T-helper 1 cell treated with Interleukin-12 subunit alpha and Interleukin-12 subunit beta and Interleukin-4 antibody, amounts not matched to agents 30 μg/mL and 1 μg/mL, for 36 hours (primary cell): ENCODE results near the gene TUBGCP6.

Experiments
- H3K27ac Mint-ChIP-seq: one replicate; pipeline ENCODE4 v1.8.0; 2021; ENCODE audit warnings: mild to moderate bottlenecking, mixed read lengths
- H3K27me3 Mint-ChIP-seq: one replicate; pipeline ENCODE4 v1.8.0; 2021; ENCODE audit warnings: low read depth, mixed read lengths
- H3K36me3 Mint-ChIP-seq: one replicate; pipeline ENCODE4 v1.8.0; 2021; ENCODE audit warnings: low read depth, mixed read lengths
- H3K4me1 Mint-ChIP-seq: one replicate; pipeline ENCODE4 v1.8.0; 2021; ENCODE audit warnings: low read depth, mixed read lengths
- H3K4me3 Mint-ChIP-seq: one replicate; pipeline ENCODE4 v1.8.0; 2021; ENCODE audit warnings: mild to moderate bottlenecking, moderate library complexity, mixed read lengths
- H3K9me3 Mint-ChIP-seq: one replicate; pipeline ENCODE4 v1.8.0; 2021; ENCODE audit warnings: mixed read lengths

The TUBGCP6 gene

GRCh38 chr22:50220603-50221409 is 24.0 kb downstream of the TUBGCP6 start:
- no peaks in the 10 kb centered on the region for H3K4me1 Mint-ChIP-seq
- no peak overlapping the region for H3K4me3 Mint-ChIP-seq
- peaks cover 12% of the 10 kb centered on the region for H3K36me3 Mint-ChIP-seq
- no peaks in the 10 kb centered on the region for H3K9me3 Mint-ChIP-seq
- no peaks in the 10 kb centered on the region for H3K27me3 Mint-ChIP-seq
- no peak overlapping the region for H3K27ac Mint-ChIP-seq

GRCh38 chr22:50219800-50220602 is 24.8 kb downstream of the TUBGCP6 start:
- Mint-ChIP-seq H3K9me3 (no peaks in the 10 kb centered on the region), H3K27ac (no peak overlapping the region), H3K27me3 (no peaks in the 10 kb centered on the region), H3K4me1 (peaks cover under 1% of the 10 kb centered on the region), H3K4me3 (no peak overlapping the region), H3K36me3 (peaks cover 15% of the 10 kb centered on the region)

- no peaks in the 10 kb centered on the region for H3K9me3 Mint-ChIP-seq
- H3K27me3 Mint-ChIP-seq = no peaks in the 10 kb centered on the region
- peaks cover 19% of the 10 kb centered on the region for H3K36me3 Mint-ChIP-seq
- H3K4me3 Mint-ChIP-seq = no peak overlapping the region
- no peak overlapping the region for H3K27ac Mint-ChIP-seq
- H3K4me1 Mint-ChIP-seq = peaks cover 4% of the 10 kb centered on the region
Observed at GRCh38 chr22:50218996-50219727, 25.7 kb downstream of the TUBGCP6 start.

GRCh38 chr22:50218153-50218995 is 26.4 kb downstream of the TUBGCP6 start:
- Mint-ChIP-seq H3K36me3 (peaks cover 20% of the 10 kb centered on the region), H3K27me3 (no peaks in the 10 kb centered on the region), H3K27ac (no peak overlapping the region), H3K9me3 (no peaks in the 10 kb centered on the region), H3K4me1 (peaks cover 6% of the 10 kb centered on the region), H3K4me3 (no peak overlapping the region)

GRCh38 chr22:50217543-50218152 is 27.2 kb downstream of the TUBGCP6 start:
- Mint-ChIP-seq H3K4me3 (no peak overlapping the region), H3K36me3 (peaks cover 24% of the 10 kb centered on the region), H3K27me3 (no peaks in the 10 kb centered on the region), H3K9me3 (no peaks in the 10 kb centered on the region), H3K4me1 (peaks cover 8% of the 10 kb centered on the region), H3K27ac (no peak overlapping the region)

GRCh38 chr22:50216684-50217520 is 27.9 kb downstream of the TUBGCP6 start:
- peaks cover 24% of the 10 kb centered on the region for H3K36me3 Mint-ChIP-seq
- H3K9me3 Mint-ChIP-seq = no peaks in the 10 kb centered on the region
- no peaks in the 10 kb centered on the region for H3K27me3 Mint-ChIP-seq
- H3K27ac Mint-ChIP-seq = no peak overlapping the region
- no peak overlapping the region for H3K4me3 Mint-ChIP-seq
- H3K4me1 Mint-ChIP-seq = peaks cover 8% of the 10 kb centered on the region

- H3K4me1 Mint-ChIP-seq = peaks cover 9% of the 10 kb centered on the region
- no peak overlapping the region for H3K27ac Mint-ChIP-seq
- H3K9me3 Mint-ChIP-seq = no peaks in the 10 kb centered on the region
Observed at GRCh38 chr22:50216055-50216683, 28.7 kb downstream of the TUBGCP6 start.

GRCh38 chr22:50215297-50216054 is 29.3 kb downstream of the TUBGCP6 start:
- peaks cover 10% of the 10 kb centered on the region for H3K4me1 Mint-ChIP-seq
- H3K27ac Mint-ChIP-seq = no peak overlapping the region
- peaks cover 27% of the 10 kb centered on the region for H3K36me3 Mint-ChIP-seq
- H3K4me3 Mint-ChIP-seq = no peak overlapping the region
- no peaks in the 10 kb centered on the region for H3K9me3 Mint-ChIP-seq
- no peaks in the 10 kb centered on the region for H3K27me3 Mint-ChIP-seq

More at GRCh38 chr22:50216055-50216683, 28.7 kb downstream of the TUBGCP6 start:
- H3K36me3 Mint-ChIP-seq = peaks cover 26% of the 10 kb centered on the region
- H3K4me3 Mint-ChIP-seq = no peak overlapping the region
- H3K27me3 Mint-ChIP-seq = no peaks in the 10 kb centered on the region

GRCh38 chr22:50213263-50213662 is 31.6 kb downstream of the TUBGCP6 start:
- Mint-ChIP-seq H3K27ac (no peak overlapping the region), H3K4me1 (peaks cover 13% of the 10 kb centered on the region), H3K36me3 (peaks cover 29% of the 10 kb centered on the region), H3K4me3 (no peak overlapping the region), H3K27me3 (no peaks in the 10 kb centered on the region), H3K9me3 (no peaks in the 10 kb centered on the region)

GRCh38 chr22:50211147-50211546 is 33.7 kb downstream of the TUBGCP6 start:
- Mint-ChIP-seq H3K9me3 (no peaks in the 10 kb centered on the region), H3K4me1 (peaks cover 13% of the 10 kb centered on the region), H3K27ac (no peak overlapping the region), H3K27me3 (no peaks in the 10 kb centered on the region), H3K4me3 (no peak overlapping the region), H3K36me3 (peaks cover 28% of the 10 kb centered on the region)

GRCh38 chr22:50210378-50211139 is 34.3 kb downstream of the TUBGCP6 start:
- no peak overlapping the region for H3K27ac Mint-ChIP-seq
- H3K4me3 Mint-ChIP-seq = no peak overlapping the region
- H3K27me3 Mint-ChIP-seq = no peaks in the 10 kb centered on the region
- peaks cover 13% of the 10 kb centered on the region for H3K4me1 Mint-ChIP-seq
- H3K36me3 Mint-ChIP-seq = peaks cover 28% of the 10 kb centered on the region
- H3K9me3 Mint-ChIP-seq = no peaks in the 10 kb centered on the region
